Measurements from ENCODE around the gene CCDC152. TPM values are rescaled to one million over a fixed set of nuclear protein-coding genes. Genes with fewer than 3 reads are reported as not detected.

CCDC152 gene
- total and polyA plus RNA-seq, 8 donors: 0.19 to 1.3 (median 0.59) TPM

- Histone ChIP-seq H3K9me3 (no peaks in the 10 kb centered on the region), H3K4me3 (no peak overlapping the region), H3K36me3 (no peaks in the 10 kb centered on the region), H3K4me1 (no peaks in the 10 kb centered on the region), H3K27me3 (no peaks in the 10 kb centered on the region), H3K27ac (no peak overlapping the region)
- ATAC-seq (no peak), DNase-seq (no peak), FAIRE-seq (no peak)
- WGBS, 2 donors: 80 to 85% methylated on average over 2 of the region's 2 CpGs
- intact Hi-C loops (cut with DNase I): no loop called here
- TF ChIP-seq CTCF (IDR thresholded peaks at IDR 0.05): no peak
These were observed 2.8 kb downstream of the CCDC152 start for GRCh38 chr5:42759456-42759855.

- Histone ChIP-seq H3K27ac (no peak overlapping the region), H3K4me1 (no peaks in the 10 kb centered on the region), H3K27me3 (no peaks in the 10 kb centered on the region), H3K36me3 (no peaks in the 10 kb centered on the region), H3K9me3 (no peaks in the 10 kb centered on the region), H3K4me3 (no peak overlapping the region)
- FAIRE-seq (no peak), ATAC-seq (no peak), DNase-seq (no peak)
- TF ChIP-seq CTCF (IDR thresholded peaks at IDR 0.05): no peak
- intact Hi-C loops (cut with DNase I): no loop called here
- 81 to 93% methylated on average over 4 of the region's 4 CpGs for WGBS, 2 donors
These were observed 3.8 kb downstream of the CCDC152 start for GRCh38 chr5:42760426-42760825.

GRCh38 chr5:42761791-42762190 is 5.2 kb downstream of the CCDC152 start:
- Histone ChIP-seq H3K27me3 (no peaks in the 10 kb centered on the region), H3K9me3 (no peaks in the 10 kb centered on the region), H3K4me3 (no peak overlapping the region), H3K36me3 (no peaks in the 10 kb centered on the region), H3K27ac (no peak overlapping the region), H3K4me1 (no peaks in the 10 kb centered on the region)
- intact Hi-C loops (cut with DNase I): no loop called here
- WGBS, 2 donors: 91 to 94% methylated on average over 1 of the region's 1 CpG
- FAIRE-seq (no peak), ATAC-seq (no peak), DNase-seq (no peak)
- no peak for TF ChIP-seq CTCF (IDR thresholded peaks at IDR 0.05)

GRCh38 chr5:42767491-42768105 is 11.0 kb downstream of the CCDC152 start:
- peak in 3 of 4 donors; percentile 59 to 72 (median 69) for ATAC-seq
- Histone ChIP-seq H3K9me3 (no peaks in the 10 kb centered on the region), H3K4me3 (no peak overlapping the region), H3K4me1 (no peaks in the 10 kb centered on the region), H3K27ac (no peak overlapping the region), H3K27me3 (peaks cover 0 to 4% (median 0%) of the 10 kb centered on the region in 4 donors), H3K36me3 (no peaks in the 10 kb centered on the region)
- peak; percentile 90 for FAIRE-seq
- intact Hi-C loops (cut with DNase I): no loop called here
- DNase-seq: no peak
- peak in 3 of 4 donors; percentile 25 to 32 (median 31) for TF ChIP-seq CTCF (IDR thresholded peaks at IDR 0.05)
- WGBS, 2 donors: 31% methylated on average over 3 of the region's 3 CpGs

GRCh38 chr5:42768106-42768504 is 11.5 kb downstream of the CCDC152 start:
- FAIRE-seq: no peak
- intact Hi-C loops (cut with DNase I): no loop called here
- no peak for DNase-seq
- 9 to 23% methylated on average over 1 of the region's 1 CpG for WGBS, 2 donors
- Histone ChIP-seq H3K4me1 (no peaks in the 10 kb centered on the region), H3K9me3 (no peaks in the 10 kb centered on the region), H3K36me3 (no peaks in the 10 kb centered on the region), H3K4me3 (no peak overlapping the region), H3K27me3 (peaks cover 0 to 4% (median 0%) of the 10 kb centered on the region in 4 donors), H3K27ac (no peak overlapping the region)
- ATAC-seq: no peak
- TF ChIP-seq CTCF (IDR thresholded peaks at IDR 0.05): no peak

Measured in pancreas (tissue), 10 donors.